Retinal pigment epithelial cell (primary cell): ENCODE results near the gene ASPN.
A peak's percentile ranks its signal among the peaks of the same experiment; 100 is the strongest.

Source experiments
- DNase-seq: peaks from one replicate; pipeline ENCODE4 v3.0.0-alpha.2; 2010; ENCODE audit warnings: low read depth
- H3K4me3 ChIP-seq: 2 replicates; pipeline ENCODE4 v1.5.1; 2011; ENCODE audit warnings: mild to moderate bottlenecking, low read length, control low read depth, moderate library complexity
- TF ChIP-seq, protein P1 (sequence below): conservative IDR thresholded peaks from 2 replicates; pipeline ENCODE4 v1.5.1; 2011; ENCODE audit warnings: low read depth, low read length, control low read depth, inconsistent platforms

ASPN gene

DNA sequence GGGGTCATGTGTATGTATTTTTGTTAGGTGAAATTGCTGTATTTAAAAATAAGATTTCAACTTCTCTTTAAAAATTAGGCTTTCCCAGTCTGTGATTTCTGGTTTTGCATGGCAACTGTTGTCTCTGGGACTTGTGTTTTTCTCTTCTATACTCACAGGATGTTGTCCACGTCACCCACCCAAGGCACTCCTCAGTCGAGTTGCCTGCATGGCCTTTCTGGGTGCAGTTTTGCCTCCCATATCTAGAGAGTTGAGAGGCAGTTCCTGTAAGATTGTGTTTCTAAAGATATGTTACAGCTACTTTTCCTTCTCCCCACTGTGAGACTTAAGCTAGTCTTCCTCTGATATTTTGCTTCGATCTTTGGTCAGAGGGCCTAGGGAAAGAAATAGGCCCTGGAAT lies 2.3 kb upstream of the ASPN start:
- TF ChIP-seq, protein P1, sequence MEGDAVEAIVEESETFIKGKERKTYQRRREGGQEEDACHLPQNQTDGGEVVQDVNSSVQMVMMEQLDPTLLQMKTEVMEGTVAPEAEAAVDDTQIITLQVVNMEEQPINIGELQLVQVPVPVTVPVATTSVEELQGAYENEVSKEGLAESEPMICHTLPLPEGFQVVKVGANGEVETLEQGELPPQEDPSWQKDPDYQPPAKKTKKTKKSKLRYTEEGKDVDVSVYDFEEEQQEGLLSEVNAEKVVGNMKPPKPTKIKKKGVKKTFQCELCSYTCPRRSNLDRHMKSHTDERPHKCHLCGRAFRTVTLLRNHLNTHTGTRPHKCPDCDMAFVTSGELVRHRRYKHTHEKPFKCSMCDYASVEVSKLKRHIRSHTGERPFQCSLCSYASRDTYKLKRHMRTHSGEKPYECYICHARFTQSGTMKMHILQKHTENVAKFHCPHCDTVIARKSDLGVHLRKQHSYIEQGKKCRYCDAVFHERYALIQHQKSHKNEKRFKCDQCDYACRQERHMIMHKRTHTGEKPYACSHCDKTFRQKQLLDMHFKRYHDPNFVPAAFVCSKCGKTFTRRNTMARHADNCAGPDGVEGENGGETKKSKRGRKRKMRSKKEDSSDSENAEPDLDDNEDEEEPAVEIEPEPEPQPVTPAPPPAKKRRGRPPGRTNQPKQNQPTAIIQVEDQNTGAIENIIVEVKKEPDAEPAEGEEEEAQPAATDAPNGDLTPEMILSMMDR: no peak
- H3K4me3 ChIP-seq: no peak overlapping the region
- DNase-seq: no peak

DNA sequence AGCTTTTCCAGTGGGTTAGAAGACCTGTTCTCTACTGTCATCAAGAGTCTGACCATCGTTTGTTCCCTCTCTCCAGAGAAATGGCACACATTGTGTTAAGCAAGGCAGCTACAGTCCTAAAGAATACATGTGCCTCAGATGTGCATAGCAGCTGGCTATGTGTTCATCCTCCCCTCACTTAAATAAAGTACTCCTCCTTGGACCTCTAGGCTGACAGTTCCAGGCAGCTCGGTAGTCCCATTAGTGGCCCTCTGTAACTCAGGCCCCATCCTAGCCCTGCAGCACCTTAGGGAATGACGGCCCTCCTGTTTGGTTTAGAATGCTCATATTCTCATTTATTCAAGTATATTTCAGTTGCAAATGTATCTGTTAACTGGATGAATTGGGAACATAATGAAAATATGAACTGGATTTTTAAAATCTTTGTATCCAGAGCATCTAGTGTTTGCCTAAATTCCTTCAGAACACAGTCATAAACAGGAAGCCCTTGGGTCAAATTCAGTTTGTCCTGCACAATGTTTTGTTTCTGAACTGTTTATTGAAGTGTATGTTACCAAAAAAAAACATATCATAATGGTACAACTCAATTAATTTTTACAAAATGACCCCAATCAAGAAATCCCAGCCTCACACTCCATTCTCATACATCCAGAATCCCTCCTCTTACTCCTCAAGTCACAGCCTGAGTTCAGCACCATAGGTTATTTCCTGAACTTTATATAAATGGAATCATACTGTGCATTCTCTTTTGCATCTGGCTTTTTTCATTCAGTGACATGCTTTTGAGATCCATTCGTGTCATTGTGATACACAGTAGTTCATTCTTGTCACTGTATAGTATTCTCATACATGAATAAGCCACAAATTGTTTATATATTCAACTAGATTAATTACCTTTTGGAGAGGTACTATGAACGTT lies 1.6 kb upstream of the ASPN start:
- no peak overlapping the region for H3K4me3 ChIP-seq
- no peak for DNase-seq
- TF ChIP-seq, protein P1: no peak

DNA sequence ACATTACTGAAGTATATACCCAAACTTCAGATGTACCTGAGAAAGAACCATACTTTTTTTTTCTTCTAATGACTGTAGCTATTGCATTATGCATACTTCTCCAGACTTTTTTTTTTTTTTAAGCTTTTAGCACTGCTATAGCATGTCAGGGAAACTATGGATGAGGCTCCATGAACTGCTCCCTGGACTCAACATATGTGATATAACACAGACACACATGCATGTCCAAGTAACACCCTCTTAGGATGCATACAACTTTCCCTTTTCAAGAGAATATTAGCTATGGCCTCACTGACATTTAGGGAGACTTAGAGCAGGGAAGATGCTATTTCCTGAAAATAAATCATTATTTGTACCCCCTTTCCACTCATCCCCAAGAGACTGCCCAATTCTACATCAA lies 499 bp upstream of the ASPN start:
- H3K4me3 ChIP-seq: no peak overlapping the region
- DNase-seq: no peak
- TF ChIP-seq, protein P1: no peak

DNA sequence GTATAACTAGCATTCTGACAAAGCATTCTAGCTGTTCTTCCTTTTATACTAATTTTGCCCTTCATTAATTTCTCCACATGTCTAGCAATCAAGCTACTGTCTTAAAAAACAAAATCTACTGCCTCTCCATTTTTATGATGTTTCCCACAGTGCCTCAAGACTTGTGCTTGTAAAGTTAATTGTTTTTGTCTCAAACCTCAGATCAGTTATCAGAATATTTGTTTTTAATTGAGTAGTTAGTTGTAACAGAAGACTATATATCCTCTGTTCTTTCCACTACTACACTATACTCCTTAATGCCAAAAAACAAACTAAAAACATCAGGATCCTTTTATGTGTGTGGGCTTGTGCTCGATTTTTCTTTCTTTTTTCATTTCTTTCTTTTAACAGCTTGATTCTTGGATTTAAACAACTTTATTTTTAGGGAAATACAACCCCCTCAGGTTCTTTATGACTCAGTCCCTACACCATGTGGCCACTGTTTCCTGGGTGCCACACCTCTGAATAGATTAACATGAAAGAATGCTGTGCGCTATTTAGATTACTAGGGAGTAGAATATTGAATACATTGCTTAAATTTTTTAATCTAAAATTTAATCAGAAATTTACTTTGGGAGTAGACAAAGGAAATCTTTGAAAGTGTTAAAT lies 1.2 kb downstream of the ASPN start:
- no peak overlapping the region for H3K4me3 ChIP-seq

DNA sequence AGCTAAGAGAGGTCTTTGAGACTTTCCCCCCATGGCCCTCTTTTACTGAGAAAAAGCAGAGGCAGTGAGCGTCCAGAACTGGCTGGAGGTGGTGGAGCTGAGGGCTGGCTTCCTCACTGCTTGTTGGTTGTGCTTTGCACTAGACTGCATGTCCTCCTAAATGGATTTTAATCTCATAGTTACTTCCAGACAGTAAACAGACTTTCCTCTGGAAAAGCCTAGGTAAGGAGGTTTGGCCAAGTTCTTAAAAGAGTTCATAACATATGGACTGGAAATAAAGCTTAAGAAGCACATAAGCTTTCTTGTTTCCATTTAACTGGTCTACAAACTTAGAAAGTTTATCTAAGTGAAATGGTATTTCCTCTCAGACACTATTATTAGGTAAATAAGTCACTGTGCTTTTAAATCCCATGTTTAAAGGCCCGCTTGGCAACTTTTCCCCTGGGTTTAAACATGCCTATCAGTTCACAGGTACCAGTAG lies 2.0 kb downstream of the ASPN start:
- no peak overlapping the region for H3K4me3 ChIP-seq
- peak; percentile 34 for DNase-seq
- TF ChIP-seq, protein P1: no peak

More for the DNA sequence above, 1.2 kb downstream of the ASPN start:
- DNase-seq: no peak
- TF ChIP-seq, protein P1: no peak

DNA sequence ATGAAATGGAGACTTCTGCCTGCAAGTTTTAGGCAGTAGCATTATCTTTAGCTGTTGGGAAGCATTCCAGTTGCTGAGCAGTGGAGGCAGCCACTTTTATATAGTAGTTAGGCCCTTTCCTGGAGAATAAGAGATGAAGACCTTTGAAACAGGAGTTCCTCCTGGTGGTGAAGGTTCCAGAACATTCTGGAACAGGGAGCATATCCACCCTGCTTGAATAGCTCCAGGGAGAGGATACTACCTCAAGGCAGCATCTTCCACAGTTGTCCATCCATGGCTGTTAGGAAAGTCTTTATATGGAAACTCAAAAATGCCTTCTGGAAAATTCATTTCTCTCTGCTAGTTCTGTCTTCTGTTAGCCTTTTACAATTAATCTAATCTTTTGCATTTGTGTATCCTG lies 3.0 kb downstream of the ASPN start:
- TF ChIP-seq, protein P1: no peak
- no peak for DNase-seq
- no peak overlapping the region for H3K4me3 ChIP-seq

DNA sequence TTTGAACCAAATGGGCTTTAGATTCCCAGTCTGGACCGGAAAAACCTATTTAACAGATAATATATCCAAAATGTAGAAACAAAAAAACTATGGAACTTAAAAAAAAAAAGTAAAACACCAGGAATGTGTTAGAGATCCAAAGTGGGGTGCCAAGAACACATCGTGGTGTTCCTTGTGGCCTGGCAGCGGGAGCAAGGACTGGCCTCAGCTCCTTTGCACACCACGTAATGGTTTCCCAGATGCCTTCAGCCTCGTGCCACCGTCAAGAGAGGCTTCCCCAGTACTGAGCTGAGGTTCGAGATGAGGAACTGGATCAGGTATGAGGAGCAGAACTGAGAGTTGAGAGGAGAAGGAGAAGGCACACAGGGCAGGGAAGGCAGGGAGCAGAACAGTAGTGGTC lies 3.5 kb downstream of the ASPN start:
- TF ChIP-seq, protein P1: no peak
- no peak overlapping the region for H3K4me3 ChIP-seq
- no peak for DNase-seq
